GM12878 (cell line): ENCODE results near the gene KRTAP9-4. TPM values are rescaled to one million over a fixed set of nuclear protein-coding genes. Genes with fewer than 3 reads are reported as not detected.
"Not testable (repeated sequence)": the region's sequence is repeated elsewhere in the genome, so short reads cannot be mapped to it uniquely, and the experiment has no call there.

Experiments
- ATAC-seq: fragments of 200-7000 bp; cut with Tn5 transposase; 3 replicates; pipeline ENCODE4 v1.9.1; 2020; ENCODE audit warnings: mild to moderate bottlenecking, moderate library complexity
- BruUV-seq: library from RNA; stranded (reverse); fragments of 400-500 nt; replicated peaks from 2 replicates; lab custom pipeline; 2021; lab: Mats Ljungman, UMichigan
- CTCF ChIA-PET: fragments of 300-600 bp; sonication (Branson Sonifier 250); formaldehyde crosslinking; extraction: SDS; loops from one replicate; lab custom pipeline; 2021; ENCODE audit warnings: inconsistent platforms; lab: Yijun Ruan, JAX
- POLR2A ChIA-PET: fragments of 350-600 bp; formaldehyde crosslinking; extraction: SDS; loops from one replicate; lab custom pipeline; 2021; ENCODE audit warnings: inconsistent platforms; lab: Charles Lee
- RAD21 ChIA-PET: fragments of 300-600 bp; sonication (Branson Sonifier 250); formaldehyde crosslinking; loops from one replicate; lab custom pipeline; 2023; ENCODE audit warnings: antibody characterized with exemption; ENCODE audit not compliant: unreplicated experiment; lab: Charles Lee
- SMC1A ChIA-PET: fragments of 300-600 bp; sonication (Branson Sonifier 250); formaldehyde crosslinking; loops from one replicate; lab custom pipeline; 2023; ENCODE audit not compliant: unreplicated experiment, uncharacterized antibody; lab: Charles Lee
- DNase-seq: peaks from one replicate; pipeline ENCODE4 v3.0.0-alpha.2; 2011; ENCODE audit warnings: low read depth, low spot score
- FAIRE-seq: peaks from 3 replicates; lab custom pipeline; 2011; peaks lifted over from hg19 to GRCh38; lab: Jason Lieb, UNC
- H2AFZ ChIP-seq: 2 replicates; pipeline ENCODE4 v1.6.0; 2011; ENCODE audit warnings: low read depth, low read length, control low read depth; ENCODE audit not compliant: control insufficient read depth
- H3K27ac ChIP-seq: 2 replicates; pipeline ENCODE4 v1.5.1; 2011; ENCODE audit warnings: control low read depth; ENCODE audit not compliant: control insufficient read depth, insufficient read depth
- H3K27me3 ChIP-seq, 2 experiments: replicated peaks in 1 of 2; 2 replicates each; pipeline versions ENCODE4 v1.6.0 to v1.6.1; 2011; ENCODE audit warnings: low read length in 1 of 2; ENCODE audit not compliant: control insufficient read depth in 2 of 2, insufficient read depth in 2 of 2
- H3K36me3 ChIP-seq, 2 experiments: 2 replicates each; pipeline ENCODE4 v1.5.1; 2011; ENCODE audit warnings: low read length in 1 of 2; ENCODE audit not compliant: control insufficient read depth in 2 of 2, insufficient read depth in 2 of 2
- H3K4me1 ChIP-seq: 2 replicates; pipeline ENCODE4 v1.6.1; 2011; ENCODE audit warnings: mild to moderate bottlenecking, low read length, moderate library complexity, mixed read lengths; ENCODE audit not compliant: control insufficient read depth, insufficient read depth
- H3K4me2 ChIP-seq: 2 replicates; pipeline ENCODE4 v1.6.0; 2011; ENCODE audit warnings: control low read depth; ENCODE audit not compliant: control insufficient read depth, insufficient read depth
- H3K4me3 ChIP-seq: fragments of 200-600 bp; sonication (generic); 2 replicates; pipeline ENCODE4 v1.5.1; 2016
- H3K79me2 ChIP-seq: 2 replicates; pipeline ENCODE4 v1.6.0; 2011; ENCODE audit warnings: low read length; ENCODE audit not compliant: control insufficient read depth, insufficient read depth
- H3K9ac ChIP-seq: 2 replicates; pipeline ENCODE4 v1.8.0; 2011; ENCODE audit warnings: low read length, control low read depth, mixed read lengths; ENCODE audit not compliant: control insufficient read depth, insufficient read depth
- H3K9me3 ChIP-seq: replicated peaks from 3 replicates; pipeline ENCODE4 v1.5.1; 2011; ENCODE audit warnings: mild to moderate bottlenecking, low read length; ENCODE audit not compliant: control insufficient read depth, insufficient read depth
- H4K20me1 ChIP-seq: 2 replicates; pipeline ENCODE4 v1.6.0; 2011; ENCODE audit not compliant: control insufficient read depth, insufficient read depth
- CBFB ChIP-seq: IDR thresholded peaks from 2 replicates; pipeline ENCODE4 v1.6.1; 2016; ENCODE audit warnings: antibody characterized with exemption, low read depth
- ELK1 ChIP-seq: IDR thresholded peaks from 2 replicates; pipeline ENCODE4 v1.6.1; 2012; ENCODE audit warnings: low read depth, low read length, improper control_type of control experiment
- HCFC1 ChIP-seq: fragments of 150-350 bp; IDR thresholded peaks from 2 replicates; pipeline ENCODE4 v1.6.1; 2014; ENCODE audit warnings: low read length
- KAT2A ChIP-seq: conservative IDR thresholded peaks from 2 replicates; pipeline ENCODE4 v1.6.1; 2011; ENCODE audit warnings: low read depth, low read length; ENCODE audit not compliant: control insufficient read depth
- NFXL1 ChIP-seq: fragments of 450-650 bp; IDR thresholded peaks from 2 replicates; pipeline ENCODE4 v1.6.1; 2017; ENCODE audit warnings: antibody characterized with exemption, mild to moderate bottlenecking, borderline replicate concordance
- NR2C1 ChIP-seq: fragments of 450-650 bp; IDR thresholded peaks from 2 replicates; pipeline ENCODE4 v1.6.1; 2017; ENCODE audit warnings: antibody characterized with exemption, mild to moderate bottlenecking, moderate library complexity
- RUNX3 ChIP-seq: IDR thresholded peaks from 2 replicates; pipeline ENCODE4 v1.6.1; 2012; ENCODE audit warnings: low read length, inconsistent platforms
- SIN3A ChIP-seq: IDR thresholded peaks from 2 replicates; pipeline ENCODE4 v1.6.1; 2012; ENCODE audit warnings: low read depth, low read length, improper control_type of control experiment
- SMARCA5 ChIP-seq: fragments of 450-650 bp; IDR thresholded peaks from 2 replicates; pipeline ENCODE4 v1.6.1; 2017; ENCODE audit warnings: mild to moderate bottlenecking
- SREBF2 ChIP-seq: IDR thresholded peaks from 2 replicates; pipeline ENCODE4 v1.6.1; 2012; ENCODE audit warnings: mild to moderate bottlenecking, low read length
- TCF7 ChIP-seq: IDR thresholded peaks from 2 replicates; pipeline ENCODE4 v1.6.1; 2014; ENCODE audit warnings: antibody characterized with exemption, borderline replicate concordance
- WGBS: methylation state at CpG from one replicate; pipeline ENCODE4 v1.1.6; 2016; ENCODE audit warnings: low lambda C conversion rate; ENCODE audit not compliant: insufficient replicate concordance, insufficient coverage; ENCODE audit errors: missing lambda C conversion rate; 5-methylcytosine and 5-hydroxymethylcytosine counted together
- in situ Hi-C: fragments of 300-500 bp; cut with MboI; formaldehyde crosslinking; loops from 9 replicates; pipeline ENCODE4 v1.14.3; 2018; ENCODE audit warnings: mixed read lengths
- intact Hi-C: fragments of 100-400 bp; cut with micrococcal nuclease; formaldehyde crosslinking; loops from one replicate; pipeline ENCODE4 v1.14.2; 2022; ENCODE audit not compliant: unreplicated experiment
- polyA plus RNA-seq, 11 experiments: library from polyadenylated mRNA; depleted of rRNA in 4 of 11; unstranded in 6 of 11; stranded (reverse) in 5 of 11; fragments of >200 nt; fragmentation: Nextera tagmentation in 4 of 11; fragmentation: Illumina TruSeq in 1 of 11; extraction: Ambion mirVana in 4 of 11; extraction: Trizol in 1 of 11; gene quantifications; 1 replicate in 1 of 11; 2 replicates in 10 of 11; pipeline versions ENCODE4 v1.2.1 to v1.2.3, GENCODE V29; 2011 to 2016; ENCODE audit warnings: inconsistent platforms in 2 of 11, missing spikeins in 2 of 11, low read depth in 1 of 11
- total RNA-seq, 4 experiments: library from RNA; depleted of rRNA in 3 of 4; stranded (reverse); fragments of >200 nt in 3 of 4; fragmentation: Illumina TruSeq in 1 of 4; extraction: Trizol in 1 of 4; gene quantifications; 2 replicates each; pipeline versions ENCODE4 v1.2.1 to v1.2.3, GENCODE V29; 2013 to 2021
- TF ChIP-seq, protein P1 (sequence below): fragments of 450-650 bp; IDR thresholded peaks from 2 replicates; pipeline ENCODE4 v1.6.1; 2017; ENCODE audit warnings: mild to moderate bottlenecking, low read depth, inconsistent platforms; ENCODE audit not compliant: poor library complexity, severe bottlenecking

Gene KRTAP9-4
- total and polyA plus RNA-seq, 10 of the 15 experiments (the other 5 are each of a cell fraction or from before 2014, with no cell fraction given) = not detected

- no TSS peak for BruUV-seq
- Histone ChIP-seq H2AFZ (no peak overlapping the region), H3K4me3 (no peak overlapping the region), H3K27ac (no peak overlapping the region), H3K9ac (no peak overlapping the region), H3K4me2 (no peak overlapping the region), H3K9me3 (no peaks in the 10 kb centered on the region), H3K4me1 (no peaks in the 10 kb centered on the region), H3K27me3 (no peaks in the 10 kb centered on the region; a peak in 2 of 4 replicates), H4K20me1 (no peaks in the 10 kb centered on the region), H3K36me3 (no peaks in the 10 kb centered on the region), H3K79me2 (no peaks in the 10 kb centered on the region)
- RAD21 ChIA-PET = no interaction called here
- 0% methylated on average over 1 of the region's 1 CpG for WGBS
- ATAC-seq = no peak
- TF ChIP-seq RUNX3 (no peak), SIN3A (no peak), CBFB (no peak), SMARCA5 (no peak), KAT2A (no peak), HCFC1 (no peak), ELK1 (no peak), TCF7 (no peak), NR2C1 (no peak), SREBF2 (no peak), NFXL1 (no peak)
- TF ChIP-seq, protein P1, sequence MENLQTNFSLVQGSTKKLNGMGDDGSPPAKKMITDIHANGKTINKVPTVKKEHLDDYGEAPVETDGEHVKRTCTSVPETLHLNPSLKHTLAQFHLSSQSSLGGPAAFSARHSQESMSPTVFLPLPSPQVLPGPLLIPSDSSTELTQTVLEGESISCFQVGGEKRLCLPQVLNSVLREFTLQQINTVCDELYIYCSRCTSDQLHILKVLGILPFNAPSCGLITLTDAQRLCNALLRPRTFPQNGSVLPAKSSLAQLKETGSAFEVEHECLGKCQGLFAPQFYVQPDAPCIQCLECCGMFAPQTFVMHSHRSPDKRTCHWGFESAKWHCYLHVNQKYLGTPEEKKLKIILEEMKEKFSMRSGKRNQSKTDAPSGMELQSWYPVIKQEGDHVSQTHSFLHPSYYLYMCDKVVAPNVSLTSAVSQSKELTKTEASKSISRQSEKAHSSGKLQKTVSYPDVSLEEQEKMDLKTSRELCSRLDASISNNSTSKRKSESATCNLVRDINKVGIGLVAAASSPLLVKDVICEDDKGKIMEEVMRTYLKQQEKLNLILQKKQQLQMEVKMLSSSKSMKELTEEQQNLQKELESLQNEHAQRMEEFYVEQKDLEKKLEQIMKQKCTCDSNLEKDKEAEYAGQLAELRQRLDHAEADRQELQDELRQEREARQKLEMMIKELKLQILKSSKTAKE = no peak
- intact Hi-C loops (no loop called here), in situ Hi-C loops (no loop called here)
- FAIRE-seq = no peak
- SMC1A ChIA-PET = no interaction called here
- DNase-seq = no peak
- CTCF ChIA-PET = no interaction called here
- POLR2A ChIA-PET = no interaction called here
These were observed 5.4 kb downstream of the KRTAP9-4 start for GRCh38 chr17:41254861-41255260.

DNA sequence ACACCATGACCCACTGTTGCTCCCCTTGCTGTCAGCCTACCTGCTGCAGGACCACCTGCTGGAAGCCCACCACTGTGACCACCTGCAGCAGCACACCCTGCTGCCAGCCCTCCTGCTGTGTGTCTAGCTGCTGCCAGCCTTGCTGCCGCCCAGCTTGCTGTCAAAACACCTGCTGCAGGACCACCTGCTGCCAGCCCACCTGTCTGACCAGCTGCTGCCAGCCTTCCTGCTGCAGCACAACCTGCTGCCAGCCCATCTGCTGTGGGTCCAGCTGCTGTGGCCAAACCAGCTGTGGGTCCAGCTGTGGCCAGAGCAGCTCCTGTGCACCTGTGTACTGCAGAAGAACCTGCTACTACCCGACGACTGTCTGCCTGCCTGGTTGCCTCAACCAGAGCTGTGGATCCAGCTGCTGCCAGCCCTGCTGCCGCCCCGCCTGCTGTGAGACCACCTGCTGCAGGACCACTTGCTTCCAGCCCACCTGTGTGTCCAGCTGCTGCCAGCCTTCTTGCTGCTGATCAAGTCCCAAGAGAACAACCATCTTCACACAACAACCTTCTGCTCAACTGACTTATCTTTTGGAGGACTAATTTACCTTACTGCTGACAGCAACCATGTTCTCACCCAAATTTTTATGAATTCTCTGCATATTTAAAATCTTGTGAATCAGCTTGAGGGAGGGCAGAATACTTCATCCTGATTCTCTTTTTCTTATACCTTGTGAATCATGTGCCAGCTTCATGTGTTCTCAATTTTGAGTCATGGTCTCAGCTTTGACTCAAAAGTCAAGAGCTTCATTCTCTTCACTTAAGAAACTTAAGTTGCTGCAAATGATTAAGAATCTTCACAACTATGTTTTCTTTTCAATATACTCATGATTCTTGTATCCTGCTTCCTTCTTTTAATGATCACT is 6.1 kb downstream of the KRTAP9-4 start, which contains the start of gene KRTAP9-9:
Gene KRTAP9-9, plus strand, starts transcription at position 4 of the 910 bp plus-strand sequence.
- H3K9me3 ChIP-seq, H3K27ac ChIP-seq, intact Hi-C loops, SMC1A ChIA-PET, CTCF ChIA-PET, H3K4me3 ChIP-seq, H3K79me2 ChIP-seq, DNase-seq, H3K36me3 ChIP-seq, POLR2A ChIA-PET, H3K4me1 ChIP-seq, H3K27me3 ChIP-seq, BruUV-seq, in situ Hi-C loops, H2AFZ ChIP-seq, H3K4me2 ChIP-seq, ATAC-seq, RAD21 ChIA-PET, H4K20me1 ChIP-seq, FAIRE-seq, H3K9ac ChIP-seq: not testable (repeated sequence)
- WGBS = 10% methylated on average over 5 of the region's 5 CpGs
